Measurements from ENCODE around the gene FREM2. TPM values are rescaled to one million over a fixed set of nuclear protein-coding genes. Genes with fewer than 3 reads are reported as not detected.

FREM2 gene
- total RNA-seq, 6 donors from 2014 or later: 7.8 to 26.6 (median 17.3) TPM

- Histone ChIP-seq H3K36me3 (no peaks in the 10 kb centered on the region), H3K4me3 (no peak overlapping the region), H3K4me1 (no peaks in the 10 kb centered on the region), H3K27me3 (no peaks in the 10 kb centered on the region), H3K27ac (no peak overlapping the region), H3K9me3 (no peaks in the 10 kb centered on the region)
- DNase-seq: no peak
- TF ChIP-seq POLR2A (IDR thresholded peaks at IDR 0.05): no peak
- TF ChIP-seq EP300 (IDR thresholded peaks at IDR 0.05): no peak
- TF ChIP-seq CTCF (IDR thresholded peaks at IDR 0.05): no peak
- TF ChIP-seq POLR2AphosphoS5 (IDR thresholded peaks at IDR 0.05): no peak
- ATAC-seq (ENCODE audit: low FRiP score in 2 of 2): no peak
- 71 to 86% methylated on average over 4 of the region's 4 CpGs for WGBS, 2 donors
Measured at GRCh38 chr13:38824342-38824741, 137.5 kb downstream of the FREM2 start.

GRCh38 chr13:38826182-38826813, 139.4 kb downstream of the FREM2 start:
- ATAC-seq (ENCODE audit: low FRiP score in 2 of 2): no peak
- WGBS, 2 donors: 54 to 60% methylated on average over 11 of the region's 11 CpGs
- Histone ChIP-seq H3K27ac (no peak overlapping the region), H3K4me3 (no peak overlapping the region), H3K27me3 (no peaks in the 10 kb centered on the region), H3K4me1 (no peaks in the 10 kb centered on the region), H3K36me3 (no peaks in the 10 kb centered on the region), H3K9me3 (no peaks in the 10 kb centered on the region)
- TF ChIP-seq POLR2A (IDR thresholded peaks at IDR 0.05): no peak
- TF ChIP-seq POLR2AphosphoS5 (IDR thresholded peaks at IDR 0.05): no peak
- DNase-seq: no peak

GRCh38 chr13:38830442-38831045, 143.7 kb downstream of the FREM2 start:
- Histone ChIP-seq H3K4me1 (no peaks in the 10 kb centered on the region), H3K9me3 (no peaks in the 10 kb centered on the region), H3K4me3 (no peak overlapping the region), H3K27me3 (no peaks in the 10 kb centered on the region), H3K27ac (no peak overlapping the region), H3K36me3 (no peaks in the 10 kb centered on the region)
- WGBS, 2 donors: 66 to 68% methylated on average over 8 of the region's 8 CpGs
- DNase-seq (no peak), ATAC-seq (ENCODE audit: low FRiP score in 2 of 2) (no peak)
- TF ChIP-seq POLR2AphosphoS5 (IDR thresholded peaks at IDR 0.05) (no peak), POLR2A (IDR thresholded peaks at IDR 0.05) (no peak), CTCF (IDR thresholded peaks at IDR 0.05) (no peak), EP300 (IDR thresholded peaks at IDR 0.05) (no peak)

GRCh38 chr13:38844581-38844980, 157.7 kb downstream of the FREM2 start:
- TF ChIP-seq POLR2A (IDR thresholded peaks at IDR 0.05) (no peak), POLR2AphosphoS5 (IDR thresholded peaks at IDR 0.05) (no peak), EP300 (IDR thresholded peaks at IDR 0.05) (no peak), CTCF (IDR thresholded peaks at IDR 0.05) (no peak)
- Histone ChIP-seq H3K27me3 (no peaks in the 10 kb centered on the region), H3K4me3 (no peak overlapping the region), H3K36me3 (no peaks in the 10 kb centered on the region), H3K9me3 (no peaks in the 10 kb centered on the region), H3K4me1 (no peaks in the 10 kb centered on the region), H3K27ac (no peak overlapping the region)
- ATAC-seq (ENCODE audit: low FRiP score in 2 of 2): no peak
- DNase-seq: no peak
- WGBS, 2 donors: 72 to 93% methylated on average over 1 of the region's 1 CpG

GRCh38 chr13:38848360-38848759, 161.5 kb downstream of the FREM2 start:
- ATAC-seq (ENCODE audit: low FRiP score in 2 of 2) (no peak), DNase-seq (no peak)
- Histone ChIP-seq H3K27ac (no peak overlapping the region), H3K9me3 (no peaks in the 10 kb centered on the region), H3K27me3 (no peaks in the 10 kb centered on the region), H3K4me3 (no peak overlapping the region), H3K36me3 (no peaks in the 10 kb centered on the region), H3K4me1 (no peaks in the 10 kb centered on the region)
- no peak for TF ChIP-seq POLR2AphosphoS5 (IDR thresholded peaks at IDR 0.05)
- TF ChIP-seq CTCF (IDR thresholded peaks at IDR 0.05): no peak
- TF ChIP-seq EP300 (IDR thresholded peaks at IDR 0.05): no peak
- TF ChIP-seq POLR2A (IDR thresholded peaks at IDR 0.05): no peak
- WGBS, 2 donors: 90% methylated on average over 7 of the region's 7 CpGs

All from upper lobe of left lung (tissue), 6 donors.